SH-SY5Y (cell line): ENCODE results near the gene MMP24.

Source experiments
- GATA2 ChIP-seq: IDR thresholded peaks from 2 replicates; pipeline ENCODE4 v1.6.1; 2011; ENCODE audit warnings: mild to moderate bottlenecking, low read depth, low read length
- GATA3 ChIP-seq: IDR thresholded peaks from 2 replicates; pipeline ENCODE4 v1.6.1; 2011; ENCODE audit warnings: low read depth, mild to moderate bottlenecking, low read length, moderate library complexity

DNA sequence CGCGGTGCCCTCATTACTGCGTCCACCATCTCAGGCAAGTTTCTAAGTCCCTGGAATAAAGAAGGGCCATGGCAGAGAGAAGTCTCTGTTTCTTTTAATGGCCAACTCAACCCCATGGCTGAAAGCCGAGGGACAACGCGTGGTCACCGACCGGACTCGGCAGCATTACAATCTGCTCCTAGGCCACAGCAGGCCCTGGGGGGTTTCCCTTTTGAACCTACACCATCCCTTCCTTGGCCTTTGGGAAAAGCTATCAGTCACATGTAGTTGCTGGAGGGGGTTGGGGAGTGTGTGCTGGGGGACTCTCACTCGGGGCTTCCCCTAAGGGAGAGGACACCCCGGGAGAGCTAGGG is 76.9 kb downstream of the MMP24 start:
- no peak for TF ChIP-seq GATA2
- TF ChIP-seq GATA3, result no peak
